Stomach smooth muscle (tissue), 2 donors: Measurements from ENCODE around the gene PLRG1.

Experiments
- H3K27ac ChIP-seq: one replicate; pipeline ENCODE4 v1.7.0; 2013; ENCODE audit warnings: mild to moderate bottlenecking, low read length, inconsistent platforms
- H3K27me3 ChIP-seq, 2 donors: one replicate each; pipeline ENCODE4 v1.7.0; 2013; ENCODE audit warnings: low read length in 2 of 2; ENCODE audit not compliant: insufficient read depth in 2 of 2, control insufficient read depth in 1 of 2
- H3K36me3 ChIP-seq, 2 donors: one replicate each; pipeline ENCODE4 v1.7.0; 2013; ENCODE audit warnings: low read length in 2 of 2; ENCODE audit not compliant: control insufficient read depth in 2 of 2, insufficient read depth in 2 of 2
- H3K4me1 ChIP-seq: one replicate; pipeline ENCODE4 v1.7.0; 2013; ENCODE audit warnings: low read length; ENCODE audit not compliant: control insufficient read depth, insufficient read depth
- H3K4me3 ChIP-seq, 2 donors: one replicate each; pipeline ENCODE4 v1.7.0; 2013; ENCODE audit warnings: low read length in 2 of 2
- H3K9ac ChIP-seq, 2 donors: one replicate each; pipeline ENCODE4 v1.7.0; 2013; ENCODE audit warnings: low read length in 2 of 2, mild to moderate bottlenecking in 1 of 2
- H3K9me3 ChIP-seq, 2 donors: one replicate each; pipeline ENCODE4 v1.7.0; 2013; ENCODE audit warnings: low read length in 2 of 2; ENCODE audit not compliant: control insufficient read depth in 2 of 2
- donor health status: healthy.
- donor health status: Pancreatic carcinoma.

Gene PLRG1

GRCh38 chr4:154573190-154573870 is 23.1 kb upstream of the PLRG1 start:
- no peaks in the 10 kb centered on the region for H3K36me3 ChIP-seq
- H3K4me3 ChIP-seq = no peak overlapping the region
- H3K4me1 ChIP-seq = no peaks in the 10 kb centered on the region
- H3K9me3 ChIP-seq = no peaks in the 10 kb centered on the region
- H3K27ac ChIP-seq = no peak overlapping the region
- H3K27me3 ChIP-seq = no peaks in the 10 kb centered on the region
- H3K9ac ChIP-seq = no peak overlapping the region

GRCh38 chr4:154569584-154569983 is 19.4 kb upstream of the PLRG1 start:
- no peaks in the 10 kb centered on the region for H3K27me3 ChIP-seq
- no peak overlapping the region for H3K4me3 ChIP-seq
- no peaks in the 10 kb centered on the region for H3K4me1 ChIP-seq
- no peaks in the 10 kb centered on the region for H3K36me3 ChIP-seq
- no peak overlapping the region for H3K9ac ChIP-seq
- no peaks in the 10 kb centered on the region for H3K9me3 ChIP-seq
- H3K27ac ChIP-seq = no peak overlapping the region

- Histone ChIP-seq H3K36me3 (no peaks in the 10 kb centered on the region), H3K27ac (no peak overlapping the region), H3K27me3 (no peaks in the 10 kb centered on the region), H3K9me3 (no peaks in the 10 kb centered on the region), H3K4me1 (no peaks in the 10 kb centered on the region), H3K9ac (no peak overlapping the region), H3K4me3 (no peak overlapping the region)
Measured at GRCh38 chr4:154569028-154569427, 18.8 kb upstream of the PLRG1 start.

- H3K9ac ChIP-seq = no peak overlapping the region
- no peaks in the 10 kb centered on the region for H3K9me3 ChIP-seq
- no peak overlapping the region for H3K4me3 ChIP-seq
- no peak overlapping the region for H3K27ac ChIP-seq
- H3K27me3 ChIP-seq = no peaks in the 10 kb centered on the region
- no peaks in the 10 kb centered on the region for H3K36me3 ChIP-seq
- no peaks in the 10 kb centered on the region for H3K4me1 ChIP-seq
Measured at GRCh38 chr4:154566639-154567204, 16.5 kb upstream of the PLRG1 start.

- H3K4me1 ChIP-seq = no peaks in the 10 kb centered on the region
- no peak overlapping the region for H3K27ac ChIP-seq
- H3K9me3 ChIP-seq = no peaks in the 10 kb centered on the region
- H3K36me3 ChIP-seq = no peaks in the 10 kb centered on the region
- no peaks in the 10 kb centered on the region for H3K27me3 ChIP-seq
- H3K4me3 ChIP-seq = no peak overlapping the region
- no peak overlapping the region for H3K9ac ChIP-seq
Measured at GRCh38 chr4:154565704-154566103, 15.5 kb upstream of the PLRG1 start.

- Histone ChIP-seq H3K4me3 (no peak overlapping the region), H3K27ac (no peak overlapping the region), H3K9ac (no peak overlapping the region), H3K4me1 (no peaks in the 10 kb centered on the region), H3K9me3 (no peaks in the 10 kb centered on the region), H3K36me3 (no peaks in the 10 kb centered on the region), H3K27me3 (no peaks in the 10 kb centered on the region)
Measured at GRCh38 chr4:154564311-154564710, 14.1 kb upstream of the PLRG1 start.

- Histone ChIP-seq H3K9me3 (no peaks in the 10 kb centered on the region), H3K9ac (no peak within 1 kb of the TSS), H3K4me1 (no peaks in the 10 kb centered on the region), H3K4me3 (no peak within 1 kb of the TSS), H3K27ac (no peak within 1 kb of the TSS), H3K27me3 (no peaks in the 10 kb centered on the region), H3K36me3 (no peaks in the 10 kb centered on the region)
Measured at GRCh38 chr4:154562697-154563254, 12.6 kb upstream of the PLRG1 start, which contains the start of gene FGB. FGB (plus strand) TSS chr4:154563011; CDS start chr4:154563019, 8 bp downstream.

- no peaks in the 10 kb centered on the region for H3K36me3 ChIP-seq
- no peaks in the 10 kb centered on the region for H3K27me3 ChIP-seq
- no peak overlapping the region for H3K4me3 ChIP-seq
- no peaks in the 10 kb centered on the region for H3K4me1 ChIP-seq
- no peak overlapping the region for H3K27ac ChIP-seq
- no peak overlapping the region for H3K9ac ChIP-seq
- H3K9me3 ChIP-seq = no peaks in the 10 kb centered on the region
Measured at GRCh38 chr4:154560824-154561231, 10.6 kb upstream of the PLRG1 start.

- H3K9me3 ChIP-seq = no peaks in the 10 kb centered on the region
- no peaks in the 10 kb centered on the region for H3K4me1 ChIP-seq
- H3K27ac ChIP-seq = no peak overlapping the region
- H3K9ac ChIP-seq = no peak overlapping the region
- no peaks in the 10 kb centered on the region for H3K36me3 ChIP-seq
- no peaks in the 10 kb centered on the region for H3K27me3 ChIP-seq
- H3K4me3 ChIP-seq = no peak overlapping the region
Measured at GRCh38 chr4:154560419-154560801, 10.2 kb upstream of the PLRG1 start.

GRCh38 chr4:154559494-154560418 is 9.6 kb upstream of the PLRG1 start:
- no peaks in the 10 kb centered on the region for H3K4me1 ChIP-seq
- H3K36me3 ChIP-seq = no peaks in the 10 kb centered on the region
- H3K27ac ChIP-seq = no peak overlapping the region
- no peaks in the 10 kb centered on the region for H3K9me3 ChIP-seq
- no peak overlapping the region for H3K9ac ChIP-seq
- no peak overlapping the region for H3K4me3 ChIP-seq
- no peaks in the 10 kb centered on the region for H3K27me3 ChIP-seq
